ENCODE data around the gene TRPM1.

Gene TRPM1

GRCh38 chr15:31046759-31047359 is 54.7 kb downstream of the TRPM1 start:
- DNase-seq, result no peak

- no peak for DNase-seq
Observed at GRCh38 chr15:31045606-31046005, 55.9 kb downstream of the TRPM1 start.

DNA sequence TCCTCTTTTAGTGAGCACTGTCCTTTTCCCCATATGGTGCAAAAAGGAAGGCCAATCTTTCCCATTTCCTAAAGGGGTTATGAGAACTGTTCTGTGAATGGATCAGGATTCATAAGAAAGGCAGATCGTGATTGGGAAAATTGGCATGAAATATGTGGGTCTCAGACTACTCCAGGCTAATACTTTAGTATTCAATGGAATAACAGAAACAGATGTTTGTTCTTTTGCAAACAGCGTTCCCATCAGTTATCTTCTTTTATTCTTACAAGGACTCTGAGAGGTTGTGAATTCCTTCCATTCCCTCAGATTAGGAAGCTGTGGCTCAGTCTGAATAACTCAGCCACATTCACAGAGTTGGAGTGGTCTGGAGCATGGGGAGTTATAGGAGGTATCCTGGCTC is 58.8 kb downstream of the TRPM1 start:
- DNase-seq, result no peak

DNA sequence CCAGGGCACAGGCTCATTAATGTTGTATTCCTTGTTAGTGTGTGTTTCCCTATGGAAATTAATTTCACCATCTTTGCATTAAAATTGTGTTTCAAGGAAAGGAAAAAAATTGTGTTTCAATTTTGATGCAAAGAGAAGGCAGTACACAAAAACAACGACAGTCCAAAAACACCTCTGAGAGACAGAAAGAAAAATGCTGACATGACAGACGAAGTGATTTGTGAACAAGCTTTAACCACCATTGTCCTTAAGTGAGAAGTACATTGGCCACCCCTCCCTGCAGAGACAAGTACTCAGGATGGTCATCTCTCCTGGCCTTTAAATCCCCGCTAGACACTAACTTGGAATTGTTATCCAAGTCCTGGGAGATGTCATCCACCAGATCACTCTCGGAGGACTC is 59.9 kb downstream of the TRPM1 start:
- no peak for DNase-seq

DNA sequence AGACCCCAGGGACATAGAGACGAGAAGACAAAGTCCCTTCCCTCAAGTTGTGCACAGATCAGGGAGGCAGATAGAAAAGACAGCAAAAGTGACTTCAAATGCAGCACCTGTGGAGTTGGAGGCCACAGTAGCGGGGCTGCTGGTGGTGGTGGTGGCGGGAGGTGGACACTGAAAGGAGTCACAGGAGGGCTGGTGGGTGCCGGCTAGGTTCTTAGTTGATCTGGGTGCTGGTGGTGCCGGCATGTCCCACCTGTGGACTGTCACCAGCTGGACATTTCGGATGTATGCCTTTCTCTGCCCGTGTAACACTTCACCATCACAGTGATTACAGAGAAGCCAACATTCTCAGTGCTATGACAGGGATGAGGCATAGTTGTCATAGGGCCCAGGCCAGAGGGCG is 60.9 kb downstream of the TRPM1 start:
- no peak for DNase-seq

DNA sequence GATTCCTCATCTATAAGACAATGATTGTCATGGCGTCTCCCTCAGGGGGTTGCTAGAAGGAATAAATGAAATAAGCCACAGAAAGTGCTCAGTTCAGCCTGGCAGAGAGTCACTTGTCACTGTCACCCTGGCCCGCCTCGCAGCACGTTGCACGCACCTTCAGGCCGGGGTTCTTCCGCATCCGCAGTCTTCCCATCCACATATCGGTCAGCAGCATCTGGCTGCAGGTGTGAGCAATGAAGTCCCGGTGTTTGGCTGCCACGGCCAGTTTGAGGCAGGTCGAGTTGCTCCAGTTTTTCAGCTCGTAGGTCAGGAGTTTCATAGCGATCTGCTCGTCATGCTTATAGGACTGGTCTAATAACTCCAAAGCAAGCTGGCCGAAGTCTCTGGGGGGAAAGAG is 61.6 kb downstream of the TRPM1 start:
- DNase-seq, result no peak

GRCh38 chr15:31037731-31038477 is 63.6 kb downstream of the TRPM1 start:
- DNase-seq, result no peak

GRCh38 chr15:31036783-31037182 is 64.7 kb downstream of the TRPM1 start:
- no peak for DNase-seq

GRCh38 chr15:31035610-31036009 is 65.9 kb downstream of the TRPM1 start:
- no peak for DNase-seq

GRCh38 chr15:31034152-31034551 is 67.4 kb downstream of the TRPM1 start:
- no peak for DNase-seq

GRCh38 chr15:31032961-31033371 is 68.6 kb downstream of the TRPM1 start:
- no peak for DNase-seq

- DNase-seq, result no peak
Observed at GRCh38 chr15:31031471-31032067, 70.0 kb downstream of the TRPM1 start.

DNA sequence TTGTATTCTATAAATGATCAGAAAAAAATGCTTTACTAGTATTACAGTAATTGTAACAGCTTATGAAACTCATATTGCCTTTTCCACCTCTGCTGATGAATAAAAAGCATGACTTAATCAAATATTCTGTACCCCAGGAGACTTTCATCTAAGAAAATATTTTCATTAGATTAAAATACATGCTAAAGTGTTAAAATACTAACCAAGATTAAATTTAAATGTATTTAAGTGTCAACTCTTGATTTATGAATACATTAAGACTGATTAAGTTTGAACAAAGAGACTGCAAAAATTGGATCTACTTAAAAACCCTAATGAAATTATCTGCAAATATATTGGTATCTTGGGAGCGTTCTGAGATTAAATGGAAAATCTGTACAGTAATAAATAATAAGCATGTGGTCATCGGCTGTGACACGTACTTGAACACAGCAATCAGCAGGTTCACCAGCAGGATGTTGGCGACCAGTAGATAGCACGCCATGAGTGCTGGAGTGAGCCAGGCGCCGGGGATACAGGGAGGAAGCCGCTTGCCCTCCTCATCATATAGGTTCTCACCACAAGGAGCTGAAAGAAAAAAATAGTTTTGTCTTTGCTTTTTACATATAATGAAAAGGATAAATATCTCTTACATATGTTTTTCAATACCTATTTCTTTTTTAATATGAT is 73.5 kb downstream of the TRPM1 start:
- DNase-seq, result no peak

- no peak for DNase-seq
Observed at GRCh38 chr15:31025996-31026395, 75.5 kb downstream of the TRPM1 start.

DNA sequence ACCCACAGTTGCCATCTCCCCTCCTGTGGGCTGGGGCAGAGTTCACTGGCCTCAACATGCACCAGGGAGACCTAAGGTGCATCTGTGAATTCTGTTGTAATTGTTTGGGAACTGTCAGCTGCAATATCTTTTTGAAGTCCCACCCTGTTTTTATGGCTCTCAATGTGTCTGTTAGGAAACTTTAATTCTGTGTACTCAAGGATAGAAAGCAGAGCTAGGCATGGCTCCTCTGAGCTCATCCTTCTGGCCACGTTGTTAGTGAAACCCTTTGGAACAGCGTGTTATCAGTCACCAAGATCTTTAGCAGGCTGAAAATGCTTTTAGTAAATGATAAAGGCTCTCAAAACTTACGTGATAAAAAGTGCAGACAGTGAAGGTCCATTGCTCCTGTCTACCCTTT is 76.5 kb downstream of the TRPM1 start:
- DNase-seq, result no peak

DNA sequence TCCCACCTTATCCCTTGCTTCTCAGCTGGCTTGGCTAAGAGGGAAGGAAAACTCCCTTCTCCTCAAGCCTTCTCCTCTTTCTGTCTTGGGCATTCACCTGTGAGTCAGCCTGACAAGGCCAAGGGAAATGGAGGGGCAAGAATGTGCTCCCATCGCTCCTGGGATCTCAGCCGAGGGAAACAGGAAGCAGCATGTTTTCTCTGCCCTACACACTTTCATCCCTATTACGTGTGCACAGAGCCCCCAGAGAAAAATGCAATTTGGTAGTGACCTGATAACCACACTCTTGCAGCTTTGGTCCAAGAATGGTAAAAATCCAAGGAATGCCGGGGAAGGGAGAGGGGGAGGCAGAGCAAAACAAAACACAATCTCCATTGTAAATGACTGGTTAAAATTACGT is 77.2 kb downstream of the TRPM1 start:
- DNase-seq, result no peak

DNA sequence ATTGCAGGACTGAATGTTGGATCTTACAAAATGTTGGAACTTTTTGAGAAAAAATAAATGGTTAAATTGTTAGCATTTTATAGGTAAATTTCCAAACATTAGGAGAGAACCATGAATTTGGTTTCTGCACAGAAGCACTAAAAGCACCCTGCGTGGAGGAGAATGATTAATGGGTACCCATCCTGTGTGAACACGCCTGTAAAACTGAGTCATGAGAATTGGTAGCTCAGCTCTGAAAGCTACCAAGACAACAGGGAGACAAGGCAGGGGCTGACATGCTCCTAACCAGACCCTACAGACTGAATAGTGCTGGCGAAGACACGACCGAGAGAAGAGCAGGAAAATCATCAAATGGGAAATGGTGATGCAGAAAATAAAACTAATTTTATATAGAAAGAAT is 77.7 kb downstream of the TRPM1 start:
- DNase-seq, result no peak

DNA sequence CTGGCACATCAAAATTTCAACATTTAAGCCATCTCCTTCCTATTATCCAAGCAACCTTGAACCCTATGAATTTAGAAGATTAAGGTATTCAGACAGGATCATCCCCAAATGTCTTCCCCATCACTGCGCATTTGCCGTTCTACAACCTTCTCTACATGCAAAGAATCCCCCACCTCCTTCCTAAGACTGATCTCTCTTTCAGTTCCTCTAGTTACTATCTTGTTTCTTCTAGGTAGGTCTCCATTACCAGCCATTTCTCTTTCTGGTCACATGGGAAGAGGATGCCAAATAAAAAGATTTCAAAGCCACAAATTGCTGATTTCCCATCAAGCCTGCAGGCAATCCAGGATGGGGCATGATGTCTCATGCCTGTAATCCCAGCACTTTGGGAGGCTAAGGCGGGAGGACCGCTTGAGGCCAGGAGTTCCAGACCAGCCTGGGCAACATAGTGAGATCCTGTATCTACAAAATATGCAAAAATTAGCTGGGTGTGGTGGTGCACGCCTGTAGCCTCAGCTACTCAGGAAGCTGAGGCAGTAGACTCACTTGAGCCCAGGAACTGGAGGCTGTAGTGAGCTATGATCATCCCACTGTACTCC is 80.4 kb downstream of the TRPM1 start:
- DNase-seq, result no peak

DNA sequence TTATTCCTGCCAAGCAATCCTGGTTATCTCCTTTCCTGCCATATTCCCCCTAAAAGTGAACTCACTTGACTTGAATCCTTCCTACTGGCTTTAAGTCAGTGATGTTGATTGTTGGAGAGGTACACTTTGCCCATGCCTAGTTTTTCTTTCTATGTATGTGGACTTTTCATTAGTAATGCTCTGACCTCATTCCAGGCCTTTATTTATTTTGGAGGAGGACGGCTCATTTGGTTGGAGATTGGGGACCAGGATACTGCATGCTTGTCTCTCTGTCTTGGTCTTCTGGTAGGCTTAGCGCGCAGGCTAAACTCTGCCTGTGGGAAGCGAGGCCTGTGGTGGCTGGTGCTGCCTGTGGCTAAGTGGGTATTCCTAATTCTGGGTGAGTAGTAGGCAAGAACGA is 81.0 kb downstream of the TRPM1 start:
- DNase-seq, result no peak

DNA sequence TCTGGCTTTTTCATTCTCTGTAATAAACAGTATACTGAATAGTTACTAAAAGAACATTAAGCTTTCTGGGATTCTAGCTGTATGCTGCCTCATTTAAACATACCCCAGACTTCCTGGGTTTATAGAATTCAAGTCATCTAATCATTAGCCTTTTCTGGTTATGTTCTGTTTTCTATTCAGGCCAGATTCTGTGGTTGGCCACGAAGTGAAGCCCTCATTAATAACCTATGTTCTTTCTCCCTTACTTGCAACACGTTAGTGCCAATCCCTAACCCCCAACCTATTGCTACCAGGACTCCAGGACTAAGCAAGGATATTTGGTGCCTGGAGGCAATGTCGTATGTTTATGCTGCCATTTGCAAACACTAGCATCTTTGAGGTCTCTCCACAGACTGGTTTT is 81.5 kb downstream of the TRPM1 start:
- DNase-seq, result no peak

DNA sequence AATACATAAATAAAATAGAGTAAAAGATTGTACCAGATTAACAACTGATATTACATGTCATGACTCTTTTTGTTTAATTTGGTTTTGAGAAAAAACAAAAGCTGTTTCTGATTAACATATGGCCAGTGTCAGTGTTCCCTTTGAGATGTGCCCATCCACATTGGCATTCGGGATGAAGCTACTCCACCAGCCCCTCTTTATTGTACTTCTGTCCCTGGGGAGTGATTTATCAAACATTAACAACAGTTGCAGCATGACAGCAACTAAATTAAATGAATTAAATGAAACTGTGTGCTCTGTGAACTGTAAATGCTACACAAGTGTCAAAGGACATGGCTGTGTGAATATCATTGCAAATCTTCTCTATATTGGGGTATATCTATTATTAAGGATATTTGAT is 84.2 kb downstream of the TRPM1 start:
- no peak for DNase-seq

- DNase-seq, result no peak
Observed at GRCh38 chr15:31016446-31016915, 85.0 kb downstream of the TRPM1 start.

DNA sequence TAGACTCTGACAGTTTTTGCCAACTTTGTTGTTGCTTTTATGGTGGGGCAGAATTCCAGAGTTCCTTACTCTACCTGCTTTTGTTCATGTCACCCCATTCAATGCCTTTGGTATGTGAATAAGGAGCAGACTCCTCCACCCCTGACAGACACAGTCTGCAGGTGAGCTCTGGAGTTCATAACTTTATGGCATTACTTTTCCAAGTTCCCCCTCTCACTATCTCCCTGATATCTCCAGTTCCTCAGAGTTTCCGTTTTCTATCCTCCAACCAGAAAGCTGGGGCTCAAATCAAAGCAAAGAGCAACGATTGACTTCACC is 87.0 kb downstream of the TRPM1 start:
- no peak for DNase-seq

Measured in NCI-H2107 (cell line).